GM23248 (cell line): ENCODE results near the gene TAS2R40. TPM values are rescaled to one million over a fixed set of nuclear protein-coding genes. Genes with fewer than 3 reads are reported as not detected.

Source experiments
- DNase-seq: peaks from one replicate; pipeline ENCODE4 v3.0.0-alpha.2; 2015
- H2AFZ ChIP-seq: fragments of 200-600 bp; sonication (generic); 2 replicates; pipeline ENCODE4 v1.6.1; 2016; ENCODE audit warnings: antibody characterized with exemption
- H3F3A ChIP-seq: fragments of 200-600 bp; sonication (generic); 2 replicates; pipeline ENCODE4 v1.6.1; 2016; ENCODE audit warnings: mild to moderate bottlenecking, antibody characterized with exemption, mixed run types; ENCODE audit not compliant: insufficient read depth
- H3K27ac ChIP-seq: fragments of 200-600 bp; sonication (generic); 2 replicates; pipeline ENCODE4 v1.5.1; 2016; ENCODE audit warnings: mild to moderate bottlenecking
- H3K27me3 ChIP-seq: fragments of 200-600 bp; sonication (generic); replicated peaks from 2 replicates; pipeline ENCODE4 v1.6.1; 2016; ENCODE audit warnings: mild to moderate bottlenecking; ENCODE audit not compliant: insufficient read depth
- H3K36me3 ChIP-seq: fragments of 200-600 bp; sonication (generic); 2 replicates; pipeline ENCODE4 v1.6.1; 2016; ENCODE audit warnings: low read depth, mild to moderate bottlenecking
- H3K4me1 ChIP-seq: fragments of 200-600 bp; sonication (generic); 2 replicates; pipeline ENCODE4 v1.6.1; 2016; ENCODE audit warnings: mild to moderate bottlenecking; ENCODE audit not compliant: insufficient read depth
- H3K4me2 ChIP-seq: fragments of 200-600 bp; sonication (generic); one replicate; pipeline ENCODE4 v1.6.1; 2016; ENCODE audit warnings: mild to moderate bottlenecking; ENCODE audit not compliant: unreplicated experiment
- H3K4me3 ChIP-seq: fragments of 200-600 bp; sonication (generic); 2 replicates; pipeline ENCODE4 v1.5.1; 2016; ENCODE audit warnings: mild to moderate bottlenecking
- H3K79me2 ChIP-seq: fragments of 200-600 bp; sonication (generic); 2 replicates; pipeline ENCODE4 v1.6.1; 2016; ENCODE audit warnings: mild to moderate bottlenecking; ENCODE audit not compliant: insufficient read depth
- H3K9ac ChIP-seq: fragments of 200-600 bp; sonication (generic); 2 replicates; pipeline ENCODE4 v1.6.1; 2016; ENCODE audit warnings: mild to moderate bottlenecking
- H3K9me2 ChIP-seq: fragments of 200-600 bp; sonication (generic); 2 replicates; pipeline ENCODE4 v1.6.1; 2016; ENCODE audit warnings: mixed run types, mild to moderate bottlenecking, moderate library complexity; ENCODE audit not compliant: insufficient read depth
- H3K9me3 ChIP-seq: fragments of 200-600 bp; sonication (generic); one replicate; pipeline ENCODE4 v1.6.1; 2017; ENCODE audit warnings: low read depth
- H4K20me1 ChIP-seq: fragments of 200-600 bp; sonication (generic); 2 replicates; pipeline ENCODE4 v1.6.0; 2016; ENCODE audit not compliant: insufficient read depth
- EZH2 ChIP-seq: fragments of 200-600 bp; sonication (generic); IDR thresholded peaks from 2 replicates; pipeline ENCODE4 v1.6.1; 2018; ENCODE audit warnings: antibody characterized with exemption, mild to moderate bottlenecking; ENCODE audit not compliant: insufficient read depth, poor library complexity, severe bottlenecking
- EZH2phosphoT487 ChIP-seq: fragments of 200-600 bp; sonication (generic); IDR thresholded peaks from 2 replicates; pipeline ENCODE4 v1.6.1; 2018; ENCODE audit warnings: antibody characterized with exemption, moderate library complexity, mild to moderate bottlenecking, low read depth; ENCODE audit not compliant: insufficient read depth
- WGBS, 2 experiments: methylation state at CpG; one replicate each; pipeline ENCODE4 v1.1.6; 2015 to 2017; ENCODE audit warnings: low lambda C conversion rate in 2 of 2, low coverage in 1 of 2; ENCODE audit errors: missing lambda C conversion rate in 2 of 2; 5-methylcytosine and 5-hydroxymethylcytosine counted together
- in situ Hi-C: fragments of 300-500 bp; cut with MboI; formaldehyde crosslinking; loops from 2 replicates; pipeline ENCODE4 v1.15.0; 2020
- polyA plus RNA-seq: library from polyadenylated mRNA; unstranded; fragments of >200 nt; fragmentation: Nextera tagmentation; extraction: Ambion mirVana; gene quantifications from 2 replicates; pipeline ENCODE4 v1.2.1, GENCODE V29; 2016
- total RNA-seq: library from RNA; depleted of rRNA; stranded (reverse); fragments of >200 nt; shearing (Covaris generic); gene quantifications from 2 replicates; pipeline ENCODE4 v1.2.3, GENCODE V29; 2014

TAS2R40 gene
- total and polyA plus RNA-seq, 2 experiments from 2014 or later, result not detected

DNA sequence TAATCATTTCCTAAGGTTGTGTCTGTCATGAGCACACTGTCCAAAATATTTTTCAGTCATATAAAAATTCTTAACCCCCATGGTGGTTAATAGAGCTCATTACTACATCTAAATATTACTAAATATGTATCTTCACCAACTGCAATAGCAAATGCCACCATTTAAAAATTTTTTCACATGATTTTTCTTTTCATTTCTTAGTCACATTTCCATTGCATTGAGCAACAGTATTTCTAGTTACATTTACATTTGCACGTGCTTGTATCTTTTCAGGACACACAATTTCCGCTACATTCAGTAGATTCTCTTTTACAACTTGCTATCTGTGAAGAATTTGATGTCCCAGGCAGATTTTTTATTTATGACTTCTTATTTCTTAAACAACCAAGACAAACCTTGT lies 5.2 kb upstream of the TAS2R40 start:
- Histone ChIP-seq H4K20me1 (no peaks in the 10 kb centered on the region), H3K27me3 (peaks cover 13% of the 10 kb centered on the region), H3K4me1 (peaks cover 7% of the 10 kb centered on the region; the same call in 1 of the 2 replicates), H3K4me3 (no peak overlapping the region), H3F3A (peaks cover 10% of the 10 kb centered on the region; the same call in 1 of the 2 replicates), H3K27ac (no peak overlapping the region), H3K79me2 (no peaks in the 10 kb centered on the region), H3K9ac (no peak overlapping the region), H3K36me3 (no peaks in the 10 kb centered on the region), H3K4me2 (no peak overlapping the region), H3K9me2 (no peaks in the 10 kb centered on the region), H3K9me3 (no peaks in the 10 kb centered on the region), H2AFZ (no peak overlapping the region)
- WGBS, 2 experiments, result 82 to 90% methylated on average over 2 of the region's 2 CpGs
- in situ Hi-C loops, result loop anchor here (10.0 kb wide), 1 partner anchor 342 kb away; no protein-coding TSS in a partner anchor
- TF ChIP-seq EZH2, result no peak
- no peak for TF ChIP-seq EZH2phosphoT487
- DNase-seq, result no peak

GRCh38 chr7:143217806-143218205 lies 4.0 kb upstream of the TAS2R40 start:
- WGBS, 2 experiments, result 28 to 32% methylated on average over 2 of the region's 2 CpGs
- in situ Hi-C loops, result loop anchor here (10.0 kb wide), 1 partner anchor 343 kb away; no protein-coding TSS in a partner anchor

GRCh38 chr7:143221286-143221685 lies 551 bp upstream of the TAS2R40 start:
- Histone ChIP-seq H3K9ac (no peak overlapping the region), H3K27me3 (peaks cover 32% of the 10 kb centered on the region), H3K9me2 (no peaks in the 10 kb centered on the region), H4K20me1 (no peaks in the 10 kb centered on the region), H3K36me3 (no peaks in the 10 kb centered on the region), H2AFZ (no peak overlapping the region), H3F3A (peaks cover 2% of the 10 kb centered on the region; the same call in 1 of the 2 replicates), H3K4me3 (no peak overlapping the region), H3K4me1 (no peaks in the 10 kb centered on the region), H3K4me2 (no peak overlapping the region), H3K79me2 (no peaks in the 10 kb centered on the region), H3K27ac (no peak overlapping the region), H3K9me3 (no peaks in the 10 kb centered on the region)
- in situ Hi-C loops, result no loop called here
- no peak for DNase-seq
- WGBS, 2 experiments, result 10 to 12% methylated on average over 2 of the region's 2 CpGs
- TF ChIP-seq EZH2phosphoT487, result no peak
- no peak for TF ChIP-seq EZH2

More at GRCh38 chr7:143217806-143218205, 4.0 kb upstream of the TAS2R40 start:
- Histone ChIP-seq H3K9me3 (no peaks in the 10 kb centered on the region), H3K9ac (no peak overlapping the region), H3K4me3 (no peak overlapping the region), H3K27me3 (peaks cover 24% of the 10 kb centered on the region), H3K79me2 (no peaks in the 10 kb centered on the region), H4K20me1 (no peaks in the 10 kb centered on the region), H3K9me2 (no peaks in the 10 kb centered on the region), H3F3A (peaks cover 10% of the 10 kb centered on the region; the same call in 1 of the 2 replicates), H3K4me1 (peaks cover 7% of the 10 kb centered on the region; the same call in 1 of the 2 replicates), H2AFZ (no peak overlapping the region), H3K36me3 (no peaks in the 10 kb centered on the region), H3K27ac (no peak overlapping the region), H3K4me2 (no peak overlapping the region)
- no peak for TF ChIP-seq EZH2
- DNase-seq, result no peak

- in situ Hi-C loops, result no loop called here
- Histone ChIP-seq H3K27me3 (peaks cover 32% of the 10 kb centered on the region), H3K36me3 (no peaks in the 10 kb centered on the region), H3K79me2 (no peaks in the 10 kb centered on the region), H3K4me1 (no peaks in the 10 kb centered on the region; the same call in 1 of the 2 replicates), H4K20me1 (no peaks in the 10 kb centered on the region), H3K4me3 (no peak overlapping the region), H3K9ac (no peak overlapping the region), H3K4me2 (no peak overlapping the region), H2AFZ (no peak overlapping the region), H3F3A (no peaks in the 10 kb centered on the region), H3K9me2 (no peaks in the 10 kb centered on the region), H3K27ac (no peak overlapping the region), H3K9me3 (no peaks in the 10 kb centered on the region)
- no peak for DNase-seq
- 49 to 51% methylated on average over 7 of the region's 7 CpGs for WGBS, 2 experiments
- no peak for TF ChIP-seq EZH2phosphoT487
- TF ChIP-seq EZH2, result no peak
Observed at GRCh38 chr7:143222782-143223181, 945 bp downstream of the TAS2R40 start.

GRCh38 chr7:143223784-143224183 lies 1.9 kb downstream of the TAS2R40 start:
- no peak overlapping the region for H3K4me3 ChIP-seq
- no peak for DNase-seq
- in situ Hi-C loops, result no loop called here
- TF ChIP-seq EZH2phosphoT487, result no peak
- no peak for TF ChIP-seq EZH2
- H3K9ac ChIP-seq, result no peak overlapping the region
- no peaks in the 10 kb centered on the region for H4K20me1 ChIP-seq
- no peak overlapping the region for H2AFZ ChIP-seq
- H3K4me2 ChIP-seq, result no peak overlapping the region
- WGBS, 2 experiments, result 64 to 76% methylated on average over 4 of the region's 4 CpGs
- peaks cover 32% of the 10 kb centered on the region for H3K27me3 ChIP-seq
- H3F3A ChIP-seq, result no peaks in the 10 kb centered on the region
- no peaks in the 10 kb centered on the region for H3K36me3 ChIP-seq
- H3K9me2 ChIP-seq, result no peaks in the 10 kb centered on the region
- H3K4me1 ChIP-seq, result peaks cover 8% of the 10 kb centered on the region
- H3K27ac ChIP-seq, result no peak overlapping the region
- H3K79me2 ChIP-seq, result no peaks in the 10 kb centered on the region
- no peaks in the 10 kb centered on the region for H3K9me3 ChIP-seq
